ENCODE results near the gene PIGBOS1. TPM values are rescaled to one million over a fixed set of nuclear protein-coding genes. Genes with fewer than 3 reads are reported as not detected.
"Not testable (repeated sequence)": the region's sequence is repeated elsewhere in the genome, so short reads cannot be mapped to it uniquely, and the experiment has no call there.

The PIGBOS1 gene
- total and polyA plus RNA-seq, 2 donors, result 13.3 to 31.4 TPM

- 96% methylated on average over 8 of the region's 8 CpGs for WGBS
- peaks cover 0 to 2% of the 10 kb centered on the region in 2 donors for H3K36me3 ChIP-seq (ENCODE audit: control insufficient read depth in 2 of 2, insufficient read depth in 2 of 2, low read length in 1 of 2)
- H3K4me3 ChIP-seq (ENCODE audit: low read length in 2 of 2), result no peak overlapping the region
- no peak overlapping the region for H3K27ac ChIP-seq (ENCODE audit: low read depth in 1 of 2, low read length in 1 of 2)
- peaks cover 4 to 6% of the 10 kb centered on the region in 2 donors for H3K4me1 ChIP-seq (ENCODE audit: control insufficient read depth in 2 of 2, insufficient read depth in 2 of 2, low read length in 2 of 2)
- DNase-seq (ENCODE audit: low read depth in 6 of 9, low spot score in 9 of 9), result no peak
- H3K9me3 ChIP-seq (ENCODE audit: control insufficient read depth in 2 of 2, insufficient read depth in 1 of 2, low read length in 1 of 2), result no peaks in the 10 kb centered on the region
- H3K27me3 ChIP-seq (ENCODE audit: control insufficient read depth in 2 of 2, insufficient read depth in 1 of 2, low read length in 1 of 2), result no peaks in the 10 kb centered on the region
These were observed 30.8 kb downstream of the PIGBOS1 start for GRCh38 chr15:55288006-55288717.

GRCh38 chr15:55286442-55287189 is 32.3 kb downstream of the PIGBOS1 start:
- not testable (repeated sequence) for H3K27ac ChIP-seq (ENCODE audit: low read depth in 1 of 2, low read length in 1 of 2); H3K9me3 ChIP-seq (ENCODE audit: control insufficient read depth in 2 of 2, insufficient read depth in 1 of 2, low read length in 1 of 2); H3K4me1 ChIP-seq (ENCODE audit: control insufficient read depth in 2 of 2, insufficient read depth in 2 of 2, low read length in 2 of 2); DNase-seq (ENCODE audit: low read depth in 6 of 9, low spot score in 9 of 9); H3K4me3 ChIP-seq (ENCODE audit: low read length in 2 of 2); H3K27me3 ChIP-seq (ENCODE audit: control insufficient read depth in 2 of 2, insufficient read depth in 1 of 2, low read length in 1 of 2); H3K36me3 ChIP-seq (ENCODE audit: control insufficient read depth in 2 of 2, insufficient read depth in 2 of 2, low read length in 1 of 2)
- WGBS, result 96% methylated on average over 10 of the region's 10 CpGs

- H3K36me3 ChIP-seq (ENCODE audit: control insufficient read depth in 2 of 2, insufficient read depth in 2 of 2, low read length in 1 of 2), result peaks cover 0 to 4% of the 10 kb centered on the region in 2 donors
- H3K27ac ChIP-seq (ENCODE audit: low read depth in 1 of 2, low read length in 1 of 2), result no peak overlapping the region
- no peak for DNase-seq (ENCODE audit: low read depth in 6 of 9, low spot score in 9 of 9)
- peaks cover 4 to 9% of the 10 kb centered on the region in 2 donors for H3K4me1 ChIP-seq (ENCODE audit: control insufficient read depth in 2 of 2, insufficient read depth in 2 of 2, low read length in 2 of 2)
- no peak overlapping the region for H3K4me3 ChIP-seq (ENCODE audit: low read length in 2 of 2)
- H3K27me3 ChIP-seq (ENCODE audit: control insufficient read depth in 2 of 2, insufficient read depth in 1 of 2, low read length in 1 of 2), result no peaks in the 10 kb centered on the region
- H3K9me3 ChIP-seq (ENCODE audit: control insufficient read depth in 2 of 2, insufficient read depth in 1 of 2, low read length in 1 of 2), result no peaks in the 10 kb centered on the region
- whole genome bisulfite sequencing, result 98% methylated on average over 1 of the region's 1 CpG
These were observed 34.5 kb downstream of the PIGBOS1 start for GRCh38 chr15:55284426-55284825.

- Histone ChIP-seq H3K27ac (ENCODE audit: low read depth in 1 of 2, low read length in 1 of 2) (no peak overlapping the region), H3K36me3 (ENCODE audit: control insufficient read depth in 2 of 2, insufficient read depth in 2 of 2, low read length in 1 of 2) (peaks cover 0 to 4% of the 10 kb centered on the region in 2 donors), H3K4me1 (ENCODE audit: control insufficient read depth in 2 of 2, insufficient read depth in 2 of 2, low read length in 2 of 2) (peaks cover 0 to 3% of the 10 kb centered on the region in 2 donors), H3K9me3 (ENCODE audit: control insufficient read depth in 2 of 2, insufficient read depth in 1 of 2, low read length in 1 of 2) (no peaks in the 10 kb centered on the region), H3K27me3 (ENCODE audit: control insufficient read depth in 2 of 2, insufficient read depth in 1 of 2, low read length in 1 of 2) (no peaks in the 10 kb centered on the region), H3K4me3 (ENCODE audit: low read length in 2 of 2) (no peak overlapping the region)
- WGBS, result 94% methylated on average over 6 of the region's 6 CpGs
- no peak for DNase-seq (ENCODE audit: low read depth in 6 of 9, low spot score in 9 of 9)
These were observed 35.4 kb downstream of the PIGBOS1 start for GRCh38 chr15:55283379-55284147.

GRCh38 chr15:55282284-55282833 is 36.6 kb downstream of the PIGBOS1 start:
- Histone ChIP-seq H3K27ac (ENCODE audit: low read depth in 1 of 2, low read length in 1 of 2) (no peak overlapping the region), H3K4me1 (ENCODE audit: control insufficient read depth in 2 of 2, insufficient read depth in 2 of 2, low read length in 2 of 2) (peaks cover 0 to 7% of the 10 kb centered on the region in 2 donors), H3K9me3 (ENCODE audit: control insufficient read depth in 2 of 2, insufficient read depth in 1 of 2, low read length in 1 of 2) (no peaks in the 10 kb centered on the region), H3K4me3 (ENCODE audit: low read length in 2 of 2) (no peak overlapping the region), H3K27me3 (ENCODE audit: control insufficient read depth in 2 of 2, insufficient read depth in 1 of 2, low read length in 1 of 2) (no peaks in the 10 kb centered on the region), H3K36me3 (ENCODE audit: control insufficient read depth in 2 of 2, insufficient read depth in 2 of 2, low read length in 1 of 2) (peaks cover 0 to 4% of the 10 kb centered on the region in 2 donors)
- no peak for DNase-seq (ENCODE audit: low read depth in 6 of 9, low spot score in 9 of 9)
- WGBS, result 71% methylated on average over 5 of the region's 5 CpGs

GRCh38 chr15:55281517-55282228 is 37.2 kb downstream of the PIGBOS1 start:
- DNase-seq (ENCODE audit: low read depth in 6 of 9, low spot score in 9 of 9), result no peak
- Histone ChIP-seq H3K4me3 (ENCODE audit: low read length in 2 of 2) (no peak overlapping the region), H3K27ac (ENCODE audit: low read depth in 1 of 2, low read length in 1 of 2) (no peak overlapping the region), H3K27me3 (ENCODE audit: control insufficient read depth in 2 of 2, insufficient read depth in 1 of 2, low read length in 1 of 2) (no peaks in the 10 kb centered on the region), H3K9me3 (ENCODE audit: control insufficient read depth in 2 of 2, insufficient read depth in 1 of 2, low read length in 1 of 2) (no peaks in the 10 kb centered on the region), H3K4me1 (ENCODE audit: control insufficient read depth in 2 of 2, insufficient read depth in 2 of 2, low read length in 2 of 2) (peaks cover 0 to 10% of the 10 kb centered on the region in 2 donors), H3K36me3 (ENCODE audit: control insufficient read depth in 2 of 2, insufficient read depth in 2 of 2, low read length in 1 of 2) (peaks cover 0 to 4% of the 10 kb centered on the region in 2 donors)

GRCh38 chr15:55280589-55280988 is 38.3 kb downstream of the PIGBOS1 start:
- H3K9me3 ChIP-seq (ENCODE audit: control insufficient read depth in 2 of 2, insufficient read depth in 1 of 2, low read length in 1 of 2); H3K36me3 ChIP-seq (ENCODE audit: control insufficient read depth in 2 of 2, insufficient read depth in 2 of 2, low read length in 1 of 2); DNase-seq (ENCODE audit: low read depth in 6 of 9, low spot score in 9 of 9); H3K27me3 ChIP-seq (ENCODE audit: control insufficient read depth in 2 of 2, insufficient read depth in 1 of 2, low read length in 1 of 2); H3K27ac ChIP-seq (ENCODE audit: low read depth in 1 of 2, low read length in 1 of 2); H3K4me3 ChIP-seq (ENCODE audit: low read length in 2 of 2): not testable (repeated sequence)
- H3K4me1 ChIP-seq (ENCODE audit: control insufficient read depth in 2 of 2, insufficient read depth in 2 of 2, low read length in 2 of 2), result peaks cover 0 to 10% of the 10 kb centered on the region in 2 donors
- 88% methylated on average over 2 of the region's 2 CpGs for WGBS

- H3K27ac ChIP-seq (ENCODE audit: low read depth in 1 of 2, low read length in 1 of 2), result peak overlapping the region; percentile 15 to 53
- no peak overlapping the region for H3K4me3 ChIP-seq (ENCODE audit: low read length in 2 of 2)
- peaks cover 0 to 10% of the 10 kb centered on the region in 2 donors for H3K4me1 ChIP-seq (ENCODE audit: control insufficient read depth in 2 of 2, insufficient read depth in 2 of 2, low read length in 2 of 2)
- no peaks in the 10 kb centered on the region for H3K27me3 ChIP-seq (ENCODE audit: control insufficient read depth in 2 of 2, insufficient read depth in 1 of 2, low read length in 1 of 2)
- DNase-seq (ENCODE audit: low read depth in 6 of 9, low spot score in 9 of 9), result peak in 1 of 9 donors; percentile 25
- no peaks in the 10 kb centered on the region for H3K9me3 ChIP-seq (ENCODE audit: control insufficient read depth in 2 of 2, insufficient read depth in 1 of 2, low read length in 1 of 2)
- 49% methylated on average over 4 of the region's 4 CpGs for WGBS
- peaks cover under 1 to 4% of the 10 kb centered on the region in 2 donors for H3K36me3 ChIP-seq (ENCODE audit: control insufficient read depth in 2 of 2, insufficient read depth in 2 of 2, low read length in 1 of 2)
These were observed 39.1 kb downstream of the PIGBOS1 start for GRCh38 chr15:55279746-55280351.
